Thyroid gland (tissue), 4 donors: ENCODE measurements around the gene TMEM131L.

Experiments
- POLR2A ChIP-seq, 2 donors: fragments of 450-650 bp; IDR thresholded peaks; one replicate each; pipeline ENCODE4 v1.6.1; 2017; ENCODE audit warnings: antibody characterized with exemption in 2 of 2, mild to moderate bottlenecking in 2 of 2, moderate library complexity in 1 of 2
- TF ChIP-seq, protein P1 (sequence below), 6 experiments: fragments of 200-600 bp in 3 of 6; fragments of 450-650 bp in 3 of 6; sonication (generic) in 3 of 6; IDR thresholded peaks; one replicate each; pipeline ENCODE4 v1.5.1; 2016 to 2019; ENCODE audit warnings: antibody characterized with exemption in 6 of 6, mild to moderate bottlenecking in 2 of 6, inconsistent platforms in 1 of 6, moderate library complexity in 1 of 6

DNA sequence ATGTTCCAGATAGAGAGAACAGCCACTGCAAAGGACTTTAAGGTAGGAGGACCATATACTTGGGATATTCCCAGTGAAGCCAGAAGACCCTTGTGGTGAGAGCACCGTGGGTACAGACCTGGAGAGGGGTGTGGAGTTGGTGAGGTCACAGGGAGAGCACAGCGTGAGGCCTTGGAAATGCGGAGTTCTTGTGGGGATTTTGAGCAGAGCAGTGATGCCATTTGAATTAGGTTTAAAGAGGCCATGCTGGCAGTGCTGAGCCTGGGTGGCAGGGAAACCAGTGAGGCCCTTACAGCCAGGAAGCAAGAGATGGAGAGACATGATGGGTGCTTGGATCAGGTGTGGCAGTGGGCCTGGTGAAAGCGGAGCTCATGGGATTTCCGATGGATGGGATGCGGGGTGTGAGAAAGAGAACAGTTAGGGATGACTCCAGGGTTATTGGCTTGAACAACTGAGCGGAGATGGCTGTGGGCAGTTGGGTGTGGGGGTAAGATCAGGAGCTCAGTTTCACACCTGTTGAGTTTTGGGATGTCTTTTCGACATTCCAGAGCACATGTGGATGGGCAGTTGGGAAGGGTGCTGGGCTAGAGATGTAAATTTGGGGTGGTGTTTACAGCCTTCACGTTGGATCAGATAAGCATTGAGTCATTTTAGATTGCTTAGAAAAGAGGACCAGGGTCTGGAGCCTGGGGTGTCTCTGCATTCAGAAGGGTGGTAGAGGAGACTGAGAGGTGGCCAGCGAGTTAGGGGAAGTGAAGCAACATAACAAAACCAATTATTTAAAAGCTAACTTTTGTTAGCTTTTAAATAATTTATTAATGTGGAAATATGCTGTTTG lies 68.9 kb downstream of the TMEM131L start:
- TF ChIP-seq, protein P1, sequence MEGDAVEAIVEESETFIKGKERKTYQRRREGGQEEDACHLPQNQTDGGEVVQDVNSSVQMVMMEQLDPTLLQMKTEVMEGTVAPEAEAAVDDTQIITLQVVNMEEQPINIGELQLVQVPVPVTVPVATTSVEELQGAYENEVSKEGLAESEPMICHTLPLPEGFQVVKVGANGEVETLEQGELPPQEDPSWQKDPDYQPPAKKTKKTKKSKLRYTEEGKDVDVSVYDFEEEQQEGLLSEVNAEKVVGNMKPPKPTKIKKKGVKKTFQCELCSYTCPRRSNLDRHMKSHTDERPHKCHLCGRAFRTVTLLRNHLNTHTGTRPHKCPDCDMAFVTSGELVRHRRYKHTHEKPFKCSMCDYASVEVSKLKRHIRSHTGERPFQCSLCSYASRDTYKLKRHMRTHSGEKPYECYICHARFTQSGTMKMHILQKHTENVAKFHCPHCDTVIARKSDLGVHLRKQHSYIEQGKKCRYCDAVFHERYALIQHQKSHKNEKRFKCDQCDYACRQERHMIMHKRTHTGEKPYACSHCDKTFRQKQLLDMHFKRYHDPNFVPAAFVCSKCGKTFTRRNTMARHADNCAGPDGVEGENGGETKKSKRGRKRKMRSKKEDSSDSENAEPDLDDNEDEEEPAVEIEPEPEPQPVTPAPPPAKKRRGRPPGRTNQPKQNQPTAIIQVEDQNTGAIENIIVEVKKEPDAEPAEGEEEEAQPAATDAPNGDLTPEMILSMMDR (IDR thresholded peaks at IDR 0.05): no peak
- TF ChIP-seq POLR2A (IDR thresholded peaks at IDR 0.05): no peak
